ENCODE measurements around the gene BMP4. TPM values are rescaled to one million over a fixed set of nuclear protein-coding genes. Genes with fewer than 3 reads are reported as not detected.
A peak's percentile ranks its signal among the peaks of the same experiment; 100 is the strongest.

Gene BMP4
- total and polyA plus RNA-seq, 2 of the 13 experiments (the other 11 are each of a cell fraction or from before 2014, with no cell fraction given), result 56.4 to 169 TPM

- TF ChIP-seq DNMT3B (CRISPR knock-in tag; conservative IDR thresholded peaks at IDR 0.05), result no peak
- peak; percentile 60; the same call in 1 of the 2 replicates for TF ChIP-seq HDAC2 (CRISPR knock-in tag; IDR thresholded peaks at IDR 0.05)
- TF ChIP-seq ZSCAN21 (CRISPR knock-in tag; IDR thresholded peaks at IDR 0.05; ENCODE audit: borderline replicate concordance), result no peak
- TF ChIP-seq ZNF841 (CRISPR knock-in tag; IDR thresholded peaks at IDR 0.05; ENCODE audit: borderline replicate concordance), result no peak
- TF ChIP-seq ZNF670 (CRISPR knock-in tag; IDR thresholded peaks at IDR 0.05; ENCODE audit: borderline replicate concordance), result no peak
- no peak for TF ChIP-seq ZSCAN31 (CRISPR knock-in tag; IDR thresholded peaks at IDR 0.05; ENCODE audit: low read depth)
- TF ChIP-seq SOX13 (IDR thresholded peaks at IDR 0.05), result no peak
- peak in 1 of 2 experiments; percentile 50; a peak in 2 of 4 replicates for TF ChIP-seq SOX13 (CRISPR knock-in tag; conservative IDR thresholded peaks at IDR 0.05 in 1 of 2, IDR thresholded peaks at IDR 0.05 in 1 of 2)
- TF ChIP-seq SALL2 (CRISPR knock-in tag; IDR thresholded peaks at IDR 0.05), result no peak
- TF ChIP-seq JUN (CRISPR knock-in tag; IDR thresholded peaks at IDR 0.05), result no peak
- TF ChIP-seq ZNF225 (CRISPR knock-in tag; IDR thresholded peaks at IDR 0.05), result no peak
- no peak for TF ChIP-seq SMYD3 (CRISPR knock-in tag; IDR thresholded peaks at IDR 0.05)
- TF ChIP-seq HNF4G (IDR thresholded peaks at IDR 0.05; ENCODE audit: borderline replicate concordance, low read depth, low read length), result no peak
- no peak for TF ChIP-seq HNF4G (CRISPR knock-in tag; IDR thresholded peaks at IDR 0.05; ENCODE audit: borderline replicate concordance, low read depth)
- no peak for TF ChIP-seq ZZZ3 (CRISPR knock-in tag; IDR thresholded peaks at IDR 0.05; ENCODE audit: borderline replicate concordance)
- no peak for TF ChIP-seq E2F5 (CRISPR knock-in tag; conservative IDR thresholded peaks at IDR 0.05)
- TF ChIP-seq ZNF530 (CRISPR knock-in tag; IDR thresholded peaks at IDR 0.05; ENCODE audit: low read depth), result no peak
- TF ChIP-seq ZNF850 (CRISPR knock-in tag; conservative IDR thresholded peaks at IDR 0.05), result no peak
- no peak for TF ChIP-seq ZNF549 (CRISPR knock-in tag; IDR thresholded peaks at IDR 0.05)
- TF ChIP-seq ZNF777 (CRISPR knock-in tag; IDR thresholded peaks at IDR 0.05), result 0 out of 2 replicates have a peak, but pooled peaks have one; percentile 17
- no peak for TF ChIP-seq ZSCAN22 (CRISPR knock-in tag; IDR thresholded peaks at IDR 0.05)
- TF ChIP-seq ZC3H13 (CRISPR knock-in tag; IDR thresholded peaks at IDR 0.05), result no peak
- TF ChIP-seq ZNF629 (CRISPR knock-in tag; conservative IDR thresholded peaks at IDR 0.05), result no peak
- TF ChIP-seq USF2 (IDR thresholded peaks at IDR 0.05; ENCODE audit: low read depth, low read length), result no peak
- TF ChIP-seq USF2 (CRISPR knock-in tag; IDR thresholded peaks at IDR 0.05; ENCODE audit: borderline replicate concordance), result no peak
- peak; percentile 83 for TF ChIP-seq TGIF2 (CRISPR knock-in tag; IDR thresholded peaks at IDR 0.05)
- TF ChIP-seq MZF1 (CRISPR knock-in tag; IDR thresholded peaks at IDR 0.05; ENCODE audit: borderline replicate concordance), result no peak
- no peak for TF ChIP-seq ATF1 (CRISPR knock-in tag; IDR thresholded peaks at IDR 0.05)
These were observed 22.6 kb upstream of the BMP4 start (continued) for GRCh38 chr14:53979113-53979681.

All from HepG2 (cell line).